HepG2 (cell line): ENCODE results near the gene CIBAR2. TPM values are rescaled to one million over a fixed set of nuclear protein-coding genes. Genes with fewer than 3 reads are reported as not detected.

Experiments
- AHDC1 ChIP-seq: sonication (generic); formaldehyde crosslinking; IDR thresholded peaks from 2 replicates; pipeline ENCODE4 v1.5.1; 2020; ENCODE audit warnings: mild to moderate bottlenecking, missing genetic modification reagents, borderline replicate concordance
- GZF1 ChIP-seq: sonication (generic); formaldehyde crosslinking; IDR thresholded peaks from 2 replicates; pipeline ENCODE4 v1.5.1; 2020; ENCODE audit warnings: mild to moderate bottlenecking, missing genetic modification reagents
- IRF1 ChIP-seq: sonication (generic); formaldehyde crosslinking; IDR thresholded peaks from 2 replicates; pipeline ENCODE4 v1.4.0; 2020; ENCODE audit warnings: low read depth, mild to moderate bottlenecking, missing genetic modification reagents
- MLLT10 ChIP-seq: sonication (generic); formaldehyde crosslinking; IDR thresholded peaks from 2 replicates; pipeline ENCODE4 v1.4.0; 2020; ENCODE audit warnings: missing genetic modification reagents
- PCBP1 ChIP-seq: fragments of 200-400 bp; formaldehyde crosslinking; IDR thresholded peaks from 2 replicates; pipeline ENCODE4 v1.6.1; 2017; ENCODE audit warnings: mild to moderate bottlenecking, low read depth, low read length, borderline replicate concordance
- SETDB1 ChIP-seq: sonication (generic); formaldehyde crosslinking; IDR thresholded peaks from 2 replicates; pipeline ENCODE4 v1.5.1; 2020; ENCODE audit warnings: missing genetic modification reagents, mild to moderate bottlenecking, borderline replicate concordance
- SMARCC2 ChIP-seq: fragments of 450-650 bp; IDR thresholded peaks from 2 replicates; pipeline ENCODE4 v1.6.1; 2017; ENCODE audit warnings: antibody characterized with exemption, mild to moderate bottlenecking
- SNAPC2 ChIP-seq: sonication (generic); formaldehyde crosslinking; IDR thresholded peaks from 2 replicates; pipeline ENCODE4 v1.8.1; 2022; ENCODE audit warnings: mild to moderate bottlenecking, missing genetic modification reagents
- SP2 ChIP-seq: sonication (generic); formaldehyde crosslinking; IDR thresholded peaks from 2 replicates; pipeline ENCODE4 v1.5.1; 2020; ENCODE audit warnings: mild to moderate bottlenecking, missing genetic modification reagents
- ZBTB3 ChIP-seq: sonication (generic); formaldehyde crosslinking; IDR thresholded peaks from 2 replicates; pipeline ENCODE4 v1.4.0; 2020; ENCODE audit warnings: low read depth, mild to moderate bottlenecking, moderate library complexity, missing genetic modification reagents, borderline replicate concordance
- ZFX ChIP-seq: sonication (generic); formaldehyde crosslinking; IDR thresholded peaks from 2 replicates; pipeline ENCODE4 v1.4.0; 2020; ENCODE audit warnings: mild to moderate bottlenecking, low read depth, missing genetic modification reagents, moderate library complexity
- ZNF10 ChIP-seq: sonication (generic); formaldehyde crosslinking; IDR thresholded peaks from 2 replicates; pipeline ENCODE4 v1.4.0; 2020; ENCODE audit warnings: mild to moderate bottlenecking, low read depth, missing genetic modification reagents, borderline replicate concordance
- ZNF251 ChIP-seq: sonication (generic); formaldehyde crosslinking; IDR thresholded peaks from 2 replicates; pipeline ENCODE4 v1.9.0; 2021; ENCODE audit warnings: mild to moderate bottlenecking, missing genetic modification reagents
- ZNF431 ChIP-seq: sonication (generic); formaldehyde crosslinking; IDR thresholded peaks from 2 replicates; pipeline ENCODE4 v1.9.0; 2022; ENCODE audit warnings: missing genetic modification reagents, low read depth, mild to moderate bottlenecking, borderline replicate concordance
- ZNF510 ChIP-seq: sonication (generic); formaldehyde crosslinking; IDR thresholded peaks from 2 replicates; pipeline ENCODE4 v1.4.0; 2020; ENCODE audit warnings: low read depth, mild to moderate bottlenecking, missing genetic modification reagents
- ZNF615 ChIP-seq: sonication (generic); formaldehyde crosslinking; IDR thresholded peaks from 2 replicates; pipeline ENCODE4 v1.5.0; 2020; ENCODE audit warnings: mild to moderate bottlenecking, missing genetic modification reagents, borderline replicate concordance
- ZNF644 ChIP-seq: IDR thresholded peaks from 2 replicates; pipeline ENCODE4 v1.6.1; 2016; ENCODE audit warnings: low read depth
- ZNF674 ChIP-seq: sonication (generic); formaldehyde crosslinking; IDR thresholded peaks from 2 replicates; pipeline ENCODE4 v1.5.0; 2020; ENCODE audit warnings: low read depth, mild to moderate bottlenecking, missing genetic modification reagents
- ZNF704 ChIP-seq: sonication (generic); formaldehyde crosslinking; IDR thresholded peaks from 2 replicates; pipeline ENCODE4 v1.8.1; 2023; ENCODE audit warnings: mild to moderate bottlenecking, inconsistent platforms, moderate library complexity, missing genetic modification reagents, borderline replicate concordance
- ZNF720 ChIP-seq: sonication (generic); formaldehyde crosslinking; IDR thresholded peaks from 2 replicates; pipeline ENCODE4 v1.4.0; 2020; ENCODE audit warnings: missing genetic modification reagents
- polyA plus RNA-seq, 8 experiments: library from polyadenylated mRNA; depleted of rRNA in 3 of 8; stranded (reverse) in 7 of 8; unstranded in 1 of 8; fragments of >200 nt; fragmentation: Illumina TruSeq in 4 of 8; extraction: Trizol in 4 of 8; gene quantifications; 2 replicates each; pipeline versions ENCODE4 v1.2.1 to v1.2.3, GENCODE V29; 2011 to 2016; ENCODE audit warnings: low read depth in 4 of 8, missing spikeins in 1 of 8, mixed read lengths in 1 of 8; ENCODE audit not compliant: insufficient read depth in 1 of 8
- total RNA-seq, 5 experiments: library from RNA; depleted of rRNA; stranded (reverse); fragments of >200 nt; fragmentation: Illumina TruSeq; extraction: Trizol; gene quantifications; 2 replicates each; pipeline ENCODE4 v1.2.3, GENCODE V29; 2016; ENCODE audit warnings: low read depth in 1 of 5
- TF ChIP-seq, protein P1 (sequence below): sonication (generic); formaldehyde crosslinking; IDR thresholded peaks from 2 replicates; pipeline ENCODE4 v1.8.0; 2022; ENCODE audit warnings: mild to moderate bottlenecking, missing genetic modification reagents, borderline replicate concordance

The CIBAR2 gene
- total and polyA plus RNA-seq, 2 of the 13 experiments (the other 11 are each of a cell fraction or from before 2014, with no cell fraction given): not detected

GRCh38 chr16:85114909-85115567 is 2.8 kb upstream of the CIBAR2 start (continued):
- TF ChIP-seq ZNF510 (CRISPR knock-in tag) (peak; percentile 94; the same call in 1 of the 2 replicates), ZFX (peak; percentile 64), SMARCC2 (no peak), SNAPC2 (CRISPR knock-in tag) (0 out of 2 replicates have a peak, but pooled peaks have one; percentile 59), ZNF615 (CRISPR knock-in tag) (no peak), ZNF431 (no peak), ZNF644 (CRISPR knock-in tag) (no peak), MLLT10 (CRISPR knock-in tag) (no peak), ZBTB3 (no peak), ZNF704 (CRISPR knock-in tag) (no peak), ZNF720 (no peak), SP2 (CRISPR knock-in tag) (no peak), ZNF674 (CRISPR knock-in tag) (no peak), SETDB1 (CRISPR knock-in tag) (no peak), PCBP1 (no peak), AHDC1 (CRISPR knock-in tag) (no peak; the same call in 1 of the 2 replicates), ZNF251 (CRISPR knock-in tag) (0 out of 2 replicates have a peak, but pooled peaks have one; percentile 31), GZF1 (CRISPR knock-in tag) (no peak), ZNF10 (CRISPR knock-in tag) (no peak), IRF1 (peak; percentile 61; the same call in 1 of the 2 replicates)
- TF ChIP-seq, protein P1, sequence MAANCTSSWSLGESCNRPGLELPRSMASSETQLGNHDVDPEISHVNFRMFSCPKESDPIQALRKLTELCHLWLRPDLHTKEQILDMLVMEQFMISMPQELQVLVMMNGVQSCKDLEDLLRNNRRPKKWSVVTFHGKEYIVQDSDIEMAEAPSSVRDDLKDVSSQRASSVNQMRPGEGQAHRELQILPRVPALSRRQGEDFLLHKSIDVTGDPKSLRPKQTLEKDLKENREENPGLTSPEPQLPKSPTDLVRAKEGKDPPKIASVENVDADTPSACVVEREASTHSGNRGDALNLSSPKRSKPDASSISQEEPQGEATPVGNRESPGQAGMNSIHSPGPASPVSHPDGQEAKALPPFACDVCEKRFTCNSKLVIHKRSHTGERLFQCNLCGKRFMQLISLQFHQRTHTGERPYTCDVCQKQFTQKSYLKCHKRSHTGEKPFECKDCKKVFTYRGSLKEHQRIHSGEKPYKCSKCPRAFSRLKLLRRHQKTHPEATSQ: peak; percentile 63; the same call in 1 of the 2 replicates
